Naive B cell (primary cell): Measurements from ENCODE around the gene CBLN3. TPM values are rescaled to one million over a fixed set of nuclear protein-coding genes. Genes with fewer than 3 reads are reported as not detected.
"Not testable (repeated sequence)": the region's sequence is repeated elsewhere in the genome, so short reads cannot be mapped to it uniquely, and the experiment has no call there.

Source experiments
- ATAC-seq, 2 donors: fragments of 150-1000 bp; cut with Tn5 transposase; 2 replicates each; pipeline ENCODE4 v1.10.0; 2021; ENCODE audit warnings: low read depth in 2 of 2, mild to moderate bottlenecking in 2 of 2, moderate library complexity in 2 of 2
- DNase-seq: peaks from one replicate; pipeline ENCODE4 v3.0.0; 2022
- H3K27ac Mint-ChIP-seq, 6 donors: one replicate each; pipeline ENCODE4 v1.8.0; 2020 to 2022; ENCODE audit warnings: mild to moderate bottlenecking in 6 of 6, mixed read lengths in 6 of 6, moderate library complexity in 5 of 6, inconsistent platforms in 2 of 6
- H3K27me3 Mint-ChIP-seq, 3 donors: one replicate each; pipeline ENCODE4 v1.8.0; 2021 to 2022; ENCODE audit warnings: mixed read lengths in 3 of 3, mild to moderate bottlenecking in 1 of 3
- H3K36me3 Mint-ChIP-seq, 2 donors: one replicate each; pipeline ENCODE4 v1.8.0; 2020 to 2022; ENCODE audit warnings: mixed read lengths in 2 of 2, inconsistent platforms in 1 of 2, mild to moderate bottlenecking in 1 of 2
- H3K4me1 Mint-ChIP-seq, 3 donors: one replicate each; pipeline ENCODE4 v1.8.0; 2020 to 2022; ENCODE audit warnings: mixed read lengths in 3 of 3, inconsistent platforms in 1 of 3, mild to moderate bottlenecking in 1 of 3, moderate library complexity in 1 of 3
- H3K4me3 Mint-ChIP-seq, 8 donors: one replicate each; pipeline ENCODE4 v1.8.0; 2020 to 2022; ENCODE audit warnings: mild to moderate bottlenecking in 8 of 8, mixed read lengths in 8 of 8, moderate library complexity in 8 of 8, inconsistent platforms in 2 of 8
- H3K9me3 Mint-ChIP-seq, 7 donors: one replicate each; pipeline ENCODE4 v1.8.0; 2020 to 2022; ENCODE audit warnings: mixed read lengths in 7 of 7, mild to moderate bottlenecking in 5 of 7, inconsistent platforms in 2 of 7, moderate library complexity in 1 of 7
- polyA plus RNA-seq, 6 donors: library from polyadenylated mRNA; unstranded; fragments of 300-500 nt; fragmentation: Illumina TruSeq; gene quantifications; one replicate each; pipeline ENCODE4 v1.2.3, GENCODE V29; 2021; ENCODE audit warnings: low read depth in 6 of 6

The CBLN3 gene
- polyA plus RNA-seq, result 1 to 10 TPM in 5 of 6 donors, under 1 TPM in 1; 0.70 to 2.6 (median 2.1) TPM

- H3K4me1 Mint-ChIP-seq, result peaks cover 25 to 38% (median 37%) of the 10 kb centered on the region in 3 donors
- peaks cover 0 to 17% of the 10 kb centered on the region in 2 donors for H3K36me3 Mint-ChIP-seq
- peak within 1 kb of the TSS; percentile 89 to 100 (median 98) for H3K27ac Mint-ChIP-seq
- DNase-seq (peak; percentile 90), ATAC-seq (peak; percentile 71 to 78)
- H3K9me3 Mint-ChIP-seq, result no peaks in the 10 kb centered on the region
- no peaks in the 10 kb centered on the region for H3K27me3 Mint-ChIP-seq
- H3K4me3 Mint-ChIP-seq, result peak within 1 kb of the TSS; percentile 88 to 96 (median 94)
Observed at GRCh38 chr14:24429395-24430142, at the start of gene CBLN3, which contains the start of gene KHNYN. Gene CBLN3, minus strand, starts transcription at chr14:24429668. Its CDS starts 614 bp downstream, at chr14:24429054. Gene KHNYN, plus strand, starts transcription at chr14:24429954. Its CDS starts 777 bp downstream, at chr14:24430731.

- Mint-ChIP-seq H3K9me3 (peaks cover 0 to 11% (median 4%) of the 10 kb centered on the region in 7 donors), H3K4me1 (no peaks in the 10 kb centered on the region), H3K27me3 (peaks cover 0 to 15% (median 3%) of the 10 kb centered on the region in 3 donors), H3K4me3 (no peak overlapping the region), H3K36me3 (peaks cover 0 to 5% of the 10 kb centered on the region in 2 donors), H3K27ac (no peak overlapping the region)
- DNase-seq (no peak), ATAC-seq (no peak)
Observed at GRCh38 chr14:24475261-24475660, 45.8 kb upstream of the CBLN3 start.

DNA sequence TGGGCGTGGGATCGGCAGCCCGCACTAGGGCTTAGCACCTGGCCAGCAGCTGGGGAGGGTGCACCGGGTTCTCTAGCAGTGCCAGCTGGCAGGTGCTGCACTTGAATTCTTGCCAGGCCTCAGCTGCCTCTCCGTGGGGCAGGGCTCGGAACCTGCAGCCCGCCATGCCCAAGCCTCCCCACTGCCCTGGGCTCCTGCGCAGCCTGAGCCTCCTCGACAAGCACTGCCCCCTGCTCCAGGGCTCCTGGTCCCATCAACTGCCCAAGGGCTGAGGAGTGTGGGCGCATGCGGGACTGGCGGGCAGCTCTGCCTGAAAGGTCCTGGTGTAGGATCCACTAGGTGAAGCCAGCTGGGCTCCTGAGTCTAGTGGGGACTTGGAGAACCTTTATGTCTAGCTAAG, 43.7 kb upstream of the CBLN3 start:
- DNase-seq (no peak), ATAC-seq (no peak)
- Mint-ChIP-seq H3K27me3 (peaks cover under 1 to 7% (median 3%) of the 10 kb centered on the region in 3 donors), H3K4me3 (no peak overlapping the region), H3K27ac (no peak overlapping the region), H3K9me3 (peaks cover 0 to 14% (median 3%) of the 10 kb centered on the region in 7 donors), H3K4me1 (no peaks in the 10 kb centered on the region), H3K36me3 (peaks cover 0 to 5% of the 10 kb centered on the region in 2 donors)

- H3K36me3 Mint-ChIP-seq, result peaks cover 8 to 12% of the 10 kb centered on the region in 2 donors
Observed at GRCh38 chr14:24470450-24470849, 41.0 kb upstream of the CBLN3 start.

GRCh38 chr14:24465805-24466204, 36.3 kb upstream of the CBLN3 start:
- H3K4me3 Mint-ChIP-seq, result no peak overlapping the region
- peaks cover 7 to 8% of the 10 kb centered on the region in 2 donors for H3K36me3 Mint-ChIP-seq
- no peak overlapping the region for H3K27ac Mint-ChIP-seq
- peaks cover 0 to 14% (median 4%) of the 10 kb centered on the region in 3 donors for H3K27me3 Mint-ChIP-seq
- ATAC-seq, result no peak
- no peak for DNase-seq
- peaks cover 0 to 8% (median 0%) of the 10 kb centered on the region in 7 donors for H3K9me3 Mint-ChIP-seq
- H3K4me1 Mint-ChIP-seq, result peaks cover 4 to 9% (median 6%) of the 10 kb centered on the region in 3 donors

More at GRCh38 chr14:24470450-24470849, 41.0 kb upstream of the CBLN3 start:
- peaks cover 0 to 14% (median 3%) of the 10 kb centered on the region in 7 donors for H3K9me3 Mint-ChIP-seq
- peaks cover 3 to 14% (median 7%) of the 10 kb centered on the region in 3 donors for H3K27me3 Mint-ChIP-seq
- not testable (repeated sequence) for H3K4me1 Mint-ChIP-seq, H3K4me3 Mint-ChIP-seq, ATAC-seq, H3K27ac Mint-ChIP-seq, DNase-seq

DNA sequence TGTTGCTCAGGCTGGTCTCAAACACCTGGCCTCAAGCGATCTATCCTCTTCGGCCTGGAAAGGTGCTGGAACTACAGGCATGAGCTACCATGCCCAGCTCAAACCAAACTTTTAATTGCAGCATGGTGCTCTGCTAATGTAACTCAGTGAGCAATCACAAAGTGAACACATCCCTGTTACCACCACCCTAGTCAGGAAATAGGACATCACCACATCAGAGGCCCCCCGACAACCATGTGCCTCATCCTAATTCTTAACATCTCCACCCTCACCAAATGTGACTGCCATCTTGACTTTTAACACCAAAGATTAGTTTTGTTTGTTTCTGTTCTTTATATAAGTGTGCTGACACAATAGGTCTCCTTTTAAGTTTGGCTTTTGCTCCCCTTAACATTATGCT, 35.9 kb upstream of the CBLN3 start:
- Mint-ChIP-seq H3K27ac (peak overlapping the region in 1 of 6 donors; percentile 27), H3K4me1 (peaks cover 4 to 9% (median 6%) of the 10 kb centered on the region in 3 donors), H3K9me3 (peaks cover 0 to 5% (median 0%) of the 10 kb centered on the region in 7 donors), H3K27me3 (peaks cover 0 to 14% (median 0%) of the 10 kb centered on the region in 3 donors), H3K4me3 (no peak overlapping the region), H3K36me3 (peaks cover 7 to 8% of the 10 kb centered on the region in 2 donors)
- ATAC-seq (no peak), DNase-seq (no peak)

GRCh38 chr14:24463884-24464785, 34.7 kb upstream of the CBLN3 start:
- Mint-ChIP-seq H3K4me1 (peaks cover 4 to 9% (median 6%) of the 10 kb centered on the region in 3 donors), H3K9me3 (peaks cover 0 to 3% (median 0%) of the 10 kb centered on the region in 7 donors), H3K36me3 (peaks cover 7 to 8% of the 10 kb centered on the region in 2 donors), H3K27ac (peak overlapping the region in 1 of 6 donors; percentile 83), H3K27me3 (peaks cover 0 to 19% (median 0%) of the 10 kb centered on the region in 3 donors), H3K4me3 (no peak overlapping the region)
- DNase-seq, result no peak
- no peak for ATAC-seq

DNA sequence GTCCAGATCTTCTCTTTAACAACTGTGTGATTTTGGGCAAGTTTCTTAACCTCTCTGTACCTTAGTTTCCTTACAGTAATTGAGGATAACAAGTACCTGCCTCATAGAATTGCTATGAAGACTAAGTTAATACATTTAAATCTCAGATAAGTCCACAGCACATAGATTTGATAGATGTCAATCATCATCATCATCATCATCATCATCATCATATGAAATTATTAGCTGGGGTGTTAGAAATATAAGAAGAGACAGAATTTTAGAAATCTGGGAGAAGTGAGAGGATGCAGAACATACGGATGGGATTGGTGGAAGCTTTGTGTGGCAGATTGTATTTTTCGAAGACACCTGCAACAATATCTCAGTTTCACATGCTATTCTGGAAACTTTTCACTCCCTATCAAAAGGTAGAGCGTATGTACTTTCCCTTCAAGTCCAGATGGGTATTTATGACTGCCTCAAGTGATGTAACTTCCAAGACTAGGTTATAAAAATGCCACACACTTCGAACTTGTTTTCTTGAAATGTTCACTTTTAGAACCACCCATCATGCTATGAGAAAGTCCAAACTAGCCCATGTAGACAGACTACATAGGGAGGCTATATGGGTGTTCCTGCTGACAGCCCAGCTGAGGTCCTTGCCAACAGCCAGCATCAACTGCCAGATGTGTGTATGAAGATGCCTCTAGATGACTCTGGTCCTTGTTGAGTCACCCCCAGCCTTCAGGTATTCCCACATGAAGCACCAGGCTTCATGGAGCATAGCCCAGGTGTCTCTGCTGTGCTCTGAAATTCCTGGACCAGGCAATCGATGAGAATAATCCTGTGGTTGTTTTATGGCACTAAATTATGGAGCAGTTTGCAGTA, 33.8 kb upstream of the CBLN3 start:
- peak overlapping the region in 1 of 6 donors; percentile 49 for H3K27ac Mint-ChIP-seq
- ATAC-seq, result no peak
- no peak for DNase-seq

DNA sequence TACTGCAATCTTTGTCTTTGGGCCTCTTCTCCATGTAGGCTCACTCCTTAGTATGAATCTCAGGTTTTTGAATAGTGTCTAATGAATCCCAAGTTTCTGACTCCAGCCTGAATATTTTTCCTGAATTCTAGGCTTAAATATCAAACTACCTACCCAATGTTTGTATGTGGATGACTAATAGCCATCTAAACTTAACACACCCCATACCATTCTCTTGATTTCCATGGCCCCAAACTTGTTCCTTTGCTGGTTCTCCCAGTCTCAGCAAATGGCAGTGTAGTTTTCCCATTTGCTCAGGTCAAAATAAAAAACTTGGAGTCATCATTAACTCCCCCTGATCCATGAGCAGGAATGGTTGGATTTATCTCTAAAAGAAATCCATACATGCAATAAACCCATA, 31.9 kb upstream of the CBLN3 start:
- Mint-ChIP-seq H3K36me3 (peaks cover 0 to 4% of the 10 kb centered on the region in 2 donors), H3K4me3 (no peak overlapping the region), H3K27me3 (peaks cover 0 to 7% (median 0%) of the 10 kb centered on the region in 3 donors), H3K27ac (peak overlapping the region in 1 of 6 donors; percentile 35), H3K9me3 (peaks cover 0 to 2% (median 0%) of the 10 kb centered on the region in 7 donors), H3K4me1 (peaks cover 4 to 9% (median 6%) of the 10 kb centered on the region in 3 donors)
- no peak for ATAC-seq
- DNase-seq, result no peak

More for the DNA sequence above, 33.8 kb upstream of the CBLN3 start:
- Mint-ChIP-seq H3K27me3 (peaks cover 0 to 20% (median 0%) of the 10 kb centered on the region in 3 donors), H3K9me3 (peaks cover 0 to 3% (median 0%) of the 10 kb centered on the region in 7 donors), H3K36me3 (peaks cover 7 to 8% of the 10 kb centered on the region in 2 donors), H3K4me3 (no peak overlapping the region), H3K4me1 (peaks cover 4 to 9% (median 6%) of the 10 kb centered on the region in 3 donors)

- H3K4me3 Mint-ChIP-seq, result no peak overlapping the region
Observed at GRCh38 chr14:24459331-24459730, 29.9 kb upstream of the CBLN3 start.

DNA sequence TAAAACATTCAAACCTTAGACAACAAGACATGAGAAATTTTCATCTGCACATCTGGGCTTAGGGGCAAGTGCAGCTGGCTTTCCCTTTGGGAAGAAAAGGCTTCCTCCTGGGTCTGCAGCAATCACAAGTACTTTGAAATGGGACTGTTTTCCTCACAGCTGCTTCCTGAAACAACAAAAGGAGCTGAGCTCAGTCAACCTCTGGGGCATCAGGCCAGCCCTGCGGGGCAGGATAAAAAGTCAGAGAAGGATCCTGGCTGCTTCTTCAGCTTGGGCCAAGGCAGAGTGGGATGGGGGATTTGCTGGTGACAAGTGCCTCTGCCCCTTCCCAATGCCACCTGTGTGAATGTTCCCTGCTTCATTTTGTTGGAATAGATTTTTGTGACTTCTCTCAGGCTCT, 29.3 kb upstream of the CBLN3 start:
- Mint-ChIP-seq H3K27me3 (peaks cover 0 to 7% (median 0%) of the 10 kb centered on the region in 3 donors), H3K36me3 (peaks cover 7 to 8% of the 10 kb centered on the region in 2 donors), H3K27ac (no peak overlapping the region), H3K4me1 (peaks cover 0 to 3% (median 1%) of the 10 kb centered on the region in 3 donors), H3K4me3 (no peak overlapping the region), H3K9me3 (peaks cover 2 to 8% (median 6%) of the 10 kb centered on the region in 7 donors)
- no peak for DNase-seq
- ATAC-seq, result no peak

More at GRCh38 chr14:24459331-24459730, 29.9 kb upstream of the CBLN3 start:
- Mint-ChIP-seq H3K27me3 (peaks cover 0 to 7% (median 0%) of the 10 kb centered on the region in 3 donors), H3K4me1 (peaks cover 2 to 5% (median 4%) of the 10 kb centered on the region in 3 donors), H3K9me3 (peaks cover 0 to 8% (median 0%) of the 10 kb centered on the region in 7 donors), H3K36me3 (peaks cover under 1 to 4% of the 10 kb centered on the region in 2 donors), H3K27ac (peak overlapping the region in 1 of 6 donors; percentile 48)
- no peak for ATAC-seq
- no peak for DNase-seq

DNA sequence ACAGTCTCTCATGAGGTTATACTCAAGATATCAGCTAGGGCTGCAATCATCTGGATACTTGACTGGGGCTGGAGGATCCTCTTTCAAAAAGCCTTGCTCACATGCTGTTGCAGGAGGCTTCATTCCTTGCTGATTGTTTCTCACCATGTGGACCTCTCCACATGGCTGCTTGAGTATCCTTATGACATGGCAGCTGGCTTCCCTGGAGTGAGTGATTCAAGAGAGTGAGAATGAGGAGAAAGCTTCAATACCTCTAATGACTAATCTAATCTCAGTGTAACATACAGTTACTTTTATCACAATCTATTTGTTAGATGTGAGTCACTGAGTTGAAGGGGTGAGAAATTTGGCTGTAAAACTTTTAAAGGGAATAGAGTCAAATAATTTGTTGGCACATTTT, 27.5 kb upstream of the CBLN3 start:
- DNase-seq (no peak), ATAC-seq (no peak)
- peaks cover 2 to 9% (median 8%) of the 10 kb centered on the region in 7 donors for H3K9me3 Mint-ChIP-seq
- H3K27me3 Mint-ChIP-seq, result peaks cover 0 to 15% (median 0%) of the 10 kb centered on the region in 3 donors
- H3K36me3 Mint-ChIP-seq, result peaks cover 8 to 19% of the 10 kb centered on the region in 2 donors
- H3K4me1 Mint-ChIP-seq, result no peaks in the 10 kb centered on the region
- H3K4me3 Mint-ChIP-seq, result no peak overlapping the region
- H3K27ac Mint-ChIP-seq, result no peak overlapping the region
